NCI-H446 (cell line): Measurements from ENCODE around the gene MAJIN.
A peak's percentile ranks its signal among the peaks of the same experiment; 100 is the strongest.

Source experiments
- DNase-seq, 2 experiments: peaks; one replicate each; lab custom pipeline; 2025; lab: John Stamatoyannopoulos, UW

Gene MAJIN

DNA sequence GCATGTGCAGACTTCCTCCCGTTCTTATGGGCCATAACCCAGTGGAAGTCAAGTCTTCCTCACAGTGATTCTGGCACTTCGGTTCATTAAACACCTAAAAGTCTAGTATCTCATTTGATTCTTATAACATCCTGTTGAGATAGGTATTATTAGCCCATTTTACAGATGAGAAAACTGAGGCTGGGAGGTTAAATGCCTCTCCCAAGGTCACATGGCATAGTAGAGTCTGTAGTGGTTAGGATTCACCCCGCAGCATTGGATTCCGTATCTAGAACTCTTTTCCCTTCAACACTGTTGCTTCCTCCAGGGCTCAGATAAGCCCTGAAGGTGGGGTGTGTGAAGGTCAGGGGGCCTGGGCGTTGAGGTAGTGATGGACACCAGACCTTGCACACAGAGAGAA is 39.6 kb downstream of the MAJIN start:
- DNase-seq = no peak

DNA sequence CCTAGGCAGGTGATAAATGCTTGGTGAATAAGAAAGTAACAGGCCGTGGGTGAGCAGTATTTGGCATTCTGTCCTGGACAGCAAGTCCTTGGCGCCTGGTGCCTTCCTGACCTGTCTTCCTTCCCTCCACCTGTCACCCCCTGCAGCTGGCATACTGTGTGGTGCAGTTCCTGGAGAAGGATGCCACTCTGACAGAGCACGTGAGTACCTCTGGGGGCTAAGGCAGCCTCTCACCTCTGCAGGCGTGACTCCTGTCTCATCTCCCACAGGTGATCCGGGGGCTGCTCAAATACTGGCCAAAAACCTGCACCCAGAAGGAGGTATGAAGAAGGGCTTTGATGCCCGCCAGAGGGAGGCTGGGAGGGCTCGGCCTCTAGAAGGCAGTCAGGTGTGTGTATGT is 40.6 kb downstream of the MAJIN start:
- DNase-seq = no peak

DNA sequence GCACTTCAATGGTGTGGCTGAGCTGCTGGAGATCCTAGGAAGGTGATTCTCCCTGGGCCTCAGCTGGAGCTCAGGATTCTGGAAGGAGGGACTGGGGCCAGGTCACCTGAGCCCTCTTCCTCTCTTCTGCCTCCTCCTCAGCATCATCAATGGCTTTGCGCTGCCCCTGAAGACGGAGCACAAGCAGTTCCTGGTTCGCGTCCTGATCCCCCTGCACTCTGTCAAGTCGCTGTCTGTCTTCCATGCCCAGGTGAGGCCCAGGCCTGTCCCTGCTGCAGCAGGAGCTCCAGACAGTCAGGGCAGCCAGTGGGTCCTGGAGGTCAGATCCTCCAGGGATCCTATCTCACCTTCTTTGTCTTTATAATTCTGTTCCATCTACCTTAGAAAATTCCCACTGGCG is 41.6 kb downstream of the MAJIN start:
- DNase-seq = no peak

GRCh38 chr11:64929625-64930024 is 42.3 kb downstream of the MAJIN start:
- DNase-seq = no peak

- DNase-seq = no peak
These were observed 43.0 kb downstream of the MAJIN start for GRCh38 chr11:64928957-64929356.

DNA sequence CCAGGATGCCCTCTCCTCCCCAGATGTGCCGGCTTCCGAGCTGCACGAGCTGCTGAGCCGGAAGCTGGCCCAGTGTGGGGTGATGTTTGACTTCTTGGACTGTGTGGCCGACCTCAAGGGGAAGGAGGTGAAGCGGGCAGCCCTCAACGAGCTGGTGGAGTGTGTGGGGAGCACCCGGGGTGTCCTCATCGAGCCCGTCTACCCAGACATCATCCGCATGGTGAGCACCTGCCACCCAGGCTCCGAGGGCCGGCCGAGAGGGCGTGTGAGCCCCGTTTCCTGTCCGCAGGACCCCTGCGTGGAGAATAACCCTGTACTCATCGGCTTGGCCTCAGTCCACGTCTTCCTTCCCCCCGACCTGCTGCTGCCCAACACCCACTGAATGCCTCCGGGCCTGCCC is 45.2 kb downstream of the MAJIN start:
- no peak for DNase-seq

GRCh38 chr11:64925536-64926436 is 46.1 kb downstream of the MAJIN start:
- no peak for DNase-seq

DNA sequence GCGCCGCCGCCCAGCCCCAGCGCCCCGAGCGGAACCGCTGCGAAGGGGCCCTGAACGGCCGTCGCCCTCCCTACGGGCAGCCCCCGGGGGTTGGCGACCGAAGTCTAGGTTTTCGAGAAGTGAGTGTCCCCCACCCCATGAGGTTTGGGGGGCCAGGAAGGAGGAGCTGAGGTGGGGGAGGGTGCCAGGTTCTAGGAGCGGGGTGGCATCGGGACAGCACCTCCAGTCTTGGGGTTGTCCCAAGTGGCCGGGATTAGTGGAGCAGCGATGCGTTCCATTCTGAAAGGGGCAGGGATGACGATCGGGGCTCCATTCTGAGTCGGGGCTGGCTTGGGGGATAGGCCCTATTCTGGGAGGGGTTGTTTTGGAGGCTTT is 47.0 kb downstream of the MAJIN start:
- no peak for DNase-seq

- DNase-seq = peak; percentile 91 to 92
These were observed 47.7 kb downstream of the MAJIN start, which contains the start of gene PPP2R5B for GRCh38 chr11:64923944-64924909. Gene PPP2R5B, plus strand, starts transcription at chr11:64924689. Its CDS starts 1,046 bp downstream, at chr11:64925735.

GRCh38 chr11:64923151-64923661 is 48.7 kb downstream of the MAJIN start:
- no peak for DNase-seq

GRCh38 chr11:64921384-64921783 is 50.5 kb downstream of the MAJIN start:
- no peak for DNase-seq

DNA sequence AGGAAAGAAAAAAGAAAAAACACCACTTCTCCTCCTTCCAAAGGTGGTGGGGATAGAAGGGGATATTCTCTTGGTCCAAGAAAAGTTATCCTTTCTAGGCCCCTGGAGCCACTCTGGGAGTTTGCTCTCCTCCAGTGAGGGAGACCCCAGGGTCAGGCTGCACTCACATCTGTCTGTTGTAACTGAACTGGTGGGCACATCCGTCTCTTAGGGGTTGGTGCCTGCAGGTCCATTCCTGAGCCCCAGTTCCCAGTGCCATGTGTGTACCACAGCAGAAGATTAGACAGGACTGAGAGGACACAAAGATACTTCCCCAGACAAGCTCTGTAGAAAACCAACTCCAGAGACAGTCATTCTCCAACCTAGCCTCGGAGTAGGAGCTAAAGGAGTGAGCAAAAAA is 51.8 kb downstream of the MAJIN start:
- DNase-seq = no peak

DNA sequence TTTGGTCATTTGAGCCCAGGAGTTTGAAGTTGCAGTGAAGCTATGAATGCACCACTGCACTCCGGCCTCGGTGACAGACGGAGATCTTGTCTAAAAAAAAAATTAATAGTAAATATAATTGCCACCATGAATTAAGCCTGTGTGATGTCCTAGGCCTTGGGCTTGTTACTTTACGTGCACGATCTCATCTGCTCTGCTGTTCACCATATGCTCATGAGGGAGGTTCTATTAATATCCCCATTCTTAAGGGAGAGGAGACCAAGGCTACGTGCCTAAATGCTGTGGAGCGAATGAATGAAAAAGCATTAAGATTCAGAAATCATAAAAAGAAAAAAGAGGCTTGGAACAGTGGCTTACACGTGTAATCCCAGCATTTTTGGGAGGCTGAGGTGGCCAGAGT is 52.3 kb downstream of the MAJIN start:
- no peak for DNase-seq

DNA sequence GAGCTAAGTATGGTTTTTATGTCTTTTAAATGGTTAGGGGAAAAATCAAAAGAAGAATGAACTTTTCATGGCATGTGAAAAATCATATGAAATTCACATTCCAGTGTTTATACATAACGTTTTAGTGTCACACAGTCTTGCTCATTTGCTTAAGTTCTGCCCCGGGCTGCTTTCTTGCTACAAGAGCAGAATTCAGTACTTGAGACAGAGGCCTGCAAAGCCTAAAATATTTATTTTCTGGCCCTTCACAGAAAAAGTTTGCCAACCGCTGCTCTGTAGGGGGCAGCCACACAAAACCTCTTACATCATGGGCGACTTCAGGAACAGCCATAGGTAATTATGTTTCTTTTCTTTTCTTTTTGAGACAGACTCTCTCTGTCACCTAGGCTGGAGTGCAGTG is 53.9 kb downstream of the MAJIN start:
- DNase-seq = peak in 1 of 2 experiments; percentile 30

DNA sequence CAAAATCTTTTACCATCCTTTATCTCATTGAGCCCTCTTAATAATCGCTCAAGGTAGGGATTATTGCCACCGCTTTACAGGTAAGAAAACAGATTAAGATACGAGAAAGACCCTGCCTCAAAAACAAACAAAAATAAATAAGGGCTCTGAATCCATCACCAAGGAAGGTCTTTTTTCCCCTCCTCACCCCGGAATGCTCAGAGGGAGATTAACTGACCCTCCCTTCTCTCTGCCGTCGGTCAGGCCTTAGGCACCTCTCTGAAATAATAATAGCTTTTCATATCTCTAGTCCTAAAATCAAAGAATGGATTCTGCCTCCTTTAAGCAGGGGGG is 54.3 kb downstream of the MAJIN start:
- no peak for DNase-seq

GRCh38 chr11:64916775-64917662 is 54.9 kb downstream of the MAJIN start, which contains the start of gene ATG2A:
Gene ATG2A, minus strand, starts transcription at chr11:64917209. Its CDS starts 74 bp downstream, at chr11:64917135.
- peak; percentile 97 to 99 for DNase-seq

DNA sequence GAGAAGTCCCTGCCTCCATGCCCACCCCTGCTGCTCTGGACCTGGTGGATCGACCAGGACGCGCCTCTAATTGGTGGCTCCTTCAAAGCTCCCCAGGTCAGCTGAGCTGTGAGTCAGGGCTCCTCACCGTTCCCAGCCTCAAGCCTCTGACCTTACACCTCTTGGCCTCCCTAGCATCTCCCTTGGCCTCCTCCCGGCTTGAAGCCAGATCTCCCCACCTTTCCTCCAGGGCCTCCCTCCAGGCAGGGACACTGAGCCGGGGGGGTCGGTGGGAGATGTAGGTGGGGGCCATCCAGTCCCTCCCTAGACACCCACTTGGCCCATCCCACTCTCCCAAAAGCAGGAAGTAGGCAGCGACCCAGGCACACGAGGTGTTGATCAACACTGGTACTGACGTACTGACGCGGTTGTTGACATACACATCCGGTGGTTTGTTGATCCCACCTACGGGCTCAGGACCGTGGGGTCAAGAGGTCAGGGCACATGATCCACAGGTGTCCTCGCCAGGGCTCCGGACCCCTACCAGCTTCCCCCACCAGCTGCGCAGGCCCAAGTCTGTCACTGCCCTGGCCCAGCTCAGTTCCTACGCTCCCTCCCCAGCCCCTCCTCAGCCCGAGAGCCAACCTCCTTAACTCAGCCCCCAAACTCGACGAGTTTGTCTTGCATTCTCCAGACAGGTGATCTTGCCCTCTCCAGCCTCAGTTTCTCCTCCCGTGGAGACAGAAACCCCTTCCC is 55.7 kb downstream of the MAJIN start:
- no peak for DNase-seq

DNA sequence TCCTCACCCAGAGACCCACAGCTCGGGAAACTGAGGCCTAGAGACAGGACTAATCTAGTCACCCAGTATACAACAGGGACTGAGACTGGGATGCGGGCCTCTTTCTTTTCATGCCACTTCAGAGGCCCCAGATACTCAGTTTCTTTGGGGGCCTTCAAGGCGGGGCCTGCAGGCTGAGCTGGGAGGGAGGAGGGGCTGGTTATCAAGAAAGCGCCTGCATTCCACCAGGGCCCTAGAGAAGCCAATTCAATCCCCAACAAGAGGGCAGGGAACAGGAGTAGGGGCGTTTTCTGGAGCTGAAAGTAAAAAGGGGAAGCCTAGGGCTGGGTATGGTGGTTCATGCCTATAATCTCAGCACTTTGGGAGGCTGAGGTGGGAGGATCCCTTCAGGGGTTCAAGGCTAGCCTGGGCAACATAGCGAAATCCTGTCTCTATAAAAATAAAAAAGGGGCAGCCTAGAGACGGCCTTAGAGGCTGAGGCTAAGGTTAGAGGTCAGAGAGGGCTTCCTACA is 56.5 kb downstream of the MAJIN start:
- no peak for DNase-seq

- no peak for DNase-seq
These were observed 57.8 kb downstream of the MAJIN start for GRCh38 chr11:64914123-64914522.

- DNase-seq = no peak
These were observed 58.7 kb downstream of the MAJIN start for GRCh38 chr11:64913171-64913727.
